ENCODE measurements around the gene C16orf78.

Gene C16orf78

GRCh38 chr16:49407873-49408550 lies 34.4 kb downstream of the C16orf78 start:
- Histone ChIP-seq H3K4me3 (ENCODE audit: low read length) (no peak overlapping the region), H3K36me3 (ENCODE audit: control insufficient read depth, insufficient read depth, low read length) (no peaks in the 10 kb centered on the region), H3K27me3 (ENCODE audit: control insufficient read depth, insufficient read depth, low read length) (no peaks in the 10 kb centered on the region), H3K9ac (ENCODE audit: low read length) (no peak overlapping the region), H3K27ac (ENCODE audit: low read depth, low read length) (no peak overlapping the region), H3K4me1 (ENCODE audit: control insufficient read depth, insufficient read depth, low read length) (no peaks in the 10 kb centered on the region)

GRCh38 chr16:49409121-49409520 lies 35.5 kb downstream of the C16orf78 start:
- Histone ChIP-seq H3K36me3 (ENCODE audit: control insufficient read depth, insufficient read depth, low read length) (no peaks in the 10 kb centered on the region), H3K4me3 (ENCODE audit: low read length) (no peak overlapping the region), H3K9ac (ENCODE audit: low read length) (no peak overlapping the region), H3K4me1 (ENCODE audit: control insufficient read depth, insufficient read depth, low read length) (no peaks in the 10 kb centered on the region), H3K27me3 (ENCODE audit: control insufficient read depth, insufficient read depth, low read length) (no peaks in the 10 kb centered on the region), H3K27ac (ENCODE audit: low read depth, low read length) (no peak overlapping the region)

- Histone ChIP-seq H3K9ac (ENCODE audit: low read length) (no peak overlapping the region), H3K36me3 (ENCODE audit: control insufficient read depth, insufficient read depth, low read length) (no peaks in the 10 kb centered on the region), H3K4me3 (ENCODE audit: low read length) (no peak overlapping the region), H3K4me1 (ENCODE audit: control insufficient read depth, insufficient read depth, low read length) (no peaks in the 10 kb centered on the region), H3K27me3 (ENCODE audit: control insufficient read depth, insufficient read depth, low read length) (no peaks in the 10 kb centered on the region), H3K27ac (ENCODE audit: low read depth, low read length) (no peak overlapping the region)
Measured at GRCh38 chr16:49410226-49410625, 36.6 kb downstream of the C16orf78 start.

- H3K36me3 ChIP-seq (ENCODE audit: control insufficient read depth, insufficient read depth, low read length), result no peaks in the 10 kb centered on the region
- no peaks in the 10 kb centered on the region for H3K27me3 ChIP-seq (ENCODE audit: control insufficient read depth, insufficient read depth, low read length)
- no peak overlapping the region for H3K4me3 ChIP-seq (ENCODE audit: low read length)
- no peak overlapping the region for H3K9ac ChIP-seq (ENCODE audit: low read length)
- no peaks in the 10 kb centered on the region for H3K4me1 ChIP-seq (ENCODE audit: control insufficient read depth, insufficient read depth, low read length)
- H3K27ac ChIP-seq (ENCODE audit: low read depth, low read length), result no peak overlapping the region
Measured at GRCh38 chr16:49411121-49411970, 37.7 kb downstream of the C16orf78 start.

GRCh38 chr16:49414671-49415070 lies 41.1 kb downstream of the C16orf78 start:
- Histone ChIP-seq H3K27me3 (ENCODE audit: control insufficient read depth, insufficient read depth, low read length) (no peaks in the 10 kb centered on the region), H3K36me3 (ENCODE audit: control insufficient read depth, insufficient read depth, low read length) (no peaks in the 10 kb centered on the region), H3K9ac (ENCODE audit: low read length) (no peak overlapping the region)

GRCh38 chr16:49415083-49415482 lies 41.5 kb downstream of the C16orf78 start:
- H3K4me1 ChIP-seq (ENCODE audit: control insufficient read depth, insufficient read depth, low read length), result no peaks in the 10 kb centered on the region
- no peaks in the 10 kb centered on the region for H3K36me3 ChIP-seq (ENCODE audit: control insufficient read depth, insufficient read depth, low read length)
- no peak overlapping the region for H3K27ac ChIP-seq (ENCODE audit: low read depth, low read length)
- no peak overlapping the region for H3K9ac ChIP-seq (ENCODE audit: low read length)
- H3K27me3 ChIP-seq (ENCODE audit: control insufficient read depth, insufficient read depth, low read length), result no peaks in the 10 kb centered on the region
- H3K4me3 ChIP-seq (ENCODE audit: low read length), result no peak overlapping the region

More at GRCh38 chr16:49414671-49415070, 41.1 kb downstream of the C16orf78 start:
- Histone ChIP-seq H3K27ac (ENCODE audit: low read depth, low read length) (no peak overlapping the region), H3K4me1 (ENCODE audit: control insufficient read depth, insufficient read depth, low read length) (no peaks in the 10 kb centered on the region), H3K4me3 (ENCODE audit: low read length) (no peak overlapping the region)

- no peak overlapping the region for H3K4me3 ChIP-seq (ENCODE audit: low read length)
- H3K9ac ChIP-seq (ENCODE audit: low read length), result no peak overlapping the region
- H3K4me1 ChIP-seq (ENCODE audit: control insufficient read depth, insufficient read depth, low read length), result no peaks in the 10 kb centered on the region
- no peaks in the 10 kb centered on the region for H3K36me3 ChIP-seq (ENCODE audit: control insufficient read depth, insufficient read depth, low read length)
- H3K27me3 ChIP-seq (ENCODE audit: control insufficient read depth, insufficient read depth, low read length), result no peaks in the 10 kb centered on the region
- H3K27ac ChIP-seq (ENCODE audit: low read depth, low read length), result no peak overlapping the region
Measured at GRCh38 chr16:49416001-49416675, 42.5 kb downstream of the C16orf78 start.

GRCh38 chr16:49417354-49417753 lies 43.8 kb downstream of the C16orf78 start:
- Histone ChIP-seq H3K27ac (ENCODE audit: low read depth, low read length) (no peak overlapping the region), H3K27me3 (ENCODE audit: control insufficient read depth, insufficient read depth, low read length) (no peaks in the 10 kb centered on the region)

GRCh38 chr16:49419006-49419405 lies 45.4 kb downstream of the C16orf78 start:
- no peaks in the 10 kb centered on the region for H3K36me3 ChIP-seq (ENCODE audit: control insufficient read depth, insufficient read depth, low read length)
- H3K27me3 ChIP-seq (ENCODE audit: control insufficient read depth, insufficient read depth, low read length), result peaks cover 2% of the 10 kb centered on the region
- H3K4me3 ChIP-seq (ENCODE audit: low read length), result no peak overlapping the region
- no peak overlapping the region for H3K9ac ChIP-seq (ENCODE audit: low read length)
- no peaks in the 10 kb centered on the region for H3K4me1 ChIP-seq (ENCODE audit: control insufficient read depth, insufficient read depth, low read length)
- H3K27ac ChIP-seq (ENCODE audit: low read depth, low read length), result no peak overlapping the region

More at GRCh38 chr16:49417354-49417753, 43.8 kb downstream of the C16orf78 start:
- Histone ChIP-seq H3K36me3 (ENCODE audit: control insufficient read depth, insufficient read depth, low read length) (no peaks in the 10 kb centered on the region), H3K9ac (ENCODE audit: low read length) (no peak overlapping the region), H3K4me3 (ENCODE audit: low read length) (no peak overlapping the region), H3K4me1 (ENCODE audit: control insufficient read depth, insufficient read depth, low read length) (no peaks in the 10 kb centered on the region)

- H3K27ac ChIP-seq (ENCODE audit: low read depth, low read length), result no peak overlapping the region
- no peak overlapping the region for H3K9ac ChIP-seq (ENCODE audit: low read length)
- H3K27me3 ChIP-seq (ENCODE audit: control insufficient read depth, insufficient read depth, low read length), result peaks cover 2% of the 10 kb centered on the region
- H3K36me3 ChIP-seq (ENCODE audit: control insufficient read depth, insufficient read depth, low read length), result no peaks in the 10 kb centered on the region
- no peak overlapping the region for H3K4me3 ChIP-seq (ENCODE audit: low read length)
- H3K4me1 ChIP-seq (ENCODE audit: control insufficient read depth, insufficient read depth, low read length), result no peaks in the 10 kb centered on the region
Measured at GRCh38 chr16:49419862-49420261, 46.3 kb downstream of the C16orf78 start.

- H3K9ac ChIP-seq (ENCODE audit: low read length), result no peak overlapping the region
- H3K27me3 ChIP-seq (ENCODE audit: control insufficient read depth, insufficient read depth, low read length), result peaks cover 2% of the 10 kb centered on the region
- no peak overlapping the region for H3K4me3 ChIP-seq (ENCODE audit: low read length)
- H3K4me1 ChIP-seq (ENCODE audit: control insufficient read depth, insufficient read depth, low read length), result no peaks in the 10 kb centered on the region
- H3K36me3 ChIP-seq (ENCODE audit: control insufficient read depth, insufficient read depth, low read length), result no peaks in the 10 kb centered on the region
- no peak overlapping the region for H3K27ac ChIP-seq (ENCODE audit: low read depth, low read length)
Measured at GRCh38 chr16:49422896-49423295, 49.3 kb downstream of the C16orf78 start.

- Histone ChIP-seq H3K36me3 (ENCODE audit: control insufficient read depth, insufficient read depth, low read length) (no peaks in the 10 kb centered on the region), H3K27ac (ENCODE audit: low read depth, low read length) (no peak overlapping the region), H3K4me3 (ENCODE audit: low read length) (no peak overlapping the region), H3K9ac (ENCODE audit: low read length) (no peak overlapping the region), H3K4me1 (ENCODE audit: control insufficient read depth, insufficient read depth, low read length) (no peaks in the 10 kb centered on the region), H3K27me3 (ENCODE audit: control insufficient read depth, insufficient read depth, low read length) (peaks cover 2% of the 10 kb centered on the region)
Measured at GRCh38 chr16:49424961-49425360, 51.4 kb downstream of the C16orf78 start.
